ENCODE data around the gene MYOM1. TPM values are rescaled to one million over a fixed set of nuclear protein-coding genes. Genes with fewer than 3 reads are reported as not detected.

The MYOM1 gene
- polyA plus RNA-seq (ENCODE audit: insufficient read length in 3 of 3) = 1 to 10 TPM; 6.9 to 7.8 (median 7.4) TPM

- DNase-seq (ENCODE audit: low read depth in 3 of 3, low spot score in 2 of 3) = no peak
Observed at GRCh38 chr18:3219631-3220335, at the start of gene MYOM1. MYOM1 (minus strand) TSS chr18:3219968; CDS start chr18:3215223, 4,745 bp downstream.

- DNase-seq (ENCODE audit: low read depth in 3 of 3, low spot score in 2 of 3) = no peak
Observed at GRCh38 chr18:3269241-3269913, 49.6 kb upstream of the MYOM1 start.

GRCh38 chr18:3268306-3268705, 48.5 kb upstream of the MYOM1 start:
- no peak for DNase-seq (ENCODE audit: low read depth in 3 of 3, low spot score in 2 of 3)

- no peak for DNase-seq (ENCODE audit: low read depth in 3 of 3, low spot score in 2 of 3)
Observed at GRCh38 chr18:3266062-3266608, 46.4 kb upstream of the MYOM1 start.

- no peak for DNase-seq (ENCODE audit: low read depth in 3 of 3, low spot score in 2 of 3)
Observed at GRCh38 chr18:3265564-3266033, 45.8 kb upstream of the MYOM1 start.

- no peak for DNase-seq (ENCODE audit: low read depth in 3 of 3, low spot score in 2 of 3)
Observed at GRCh38 chr18:3264362-3264761, 44.6 kb upstream of the MYOM1 start.

- DNase-seq (ENCODE audit: low read depth in 3 of 3, low spot score in 2 of 3) = no peak
Observed at GRCh38 chr18:3263132-3263700, 43.4 kb upstream of the MYOM1 start.

GRCh38 chr18:3262234-3263131, 42.7 kb upstream of the MYOM1 start:
- peak in 1 of 3 donors; percentile 45 for DNase-seq (ENCODE audit: low read depth in 3 of 3, low spot score in 2 of 3)

- peak in 2 of 3 donors; percentile 74 to 75 for DNase-seq (ENCODE audit: low read depth in 3 of 3, low spot score in 2 of 3)
Observed at GRCh38 chr18:3261373-3262233, 41.8 kb upstream of the MYOM1 start, which contains the start of gene MYL12B. MYL12B (plus strand) TSS chr18:3262133; CDS start chr18:3272899, 10,766 bp downstream.

GRCh38 chr18:3260995-3261372, 41.2 kb upstream of the MYOM1 start:
- DNase-seq (ENCODE audit: low read depth in 3 of 3, low spot score in 2 of 3) = no peak

- DNase-seq (ENCODE audit: low read depth in 3 of 3, low spot score in 2 of 3) = no peak
Observed at GRCh38 chr18:3257627-3258120, 37.9 kb upstream of the MYOM1 start.

GRCh38 chr18:3256693-3257626, 37.2 kb upstream of the MYOM1 start:
- no peak for DNase-seq (ENCODE audit: low read depth in 3 of 3, low spot score in 2 of 3)

GRCh38 chr18:3255611-3256165, 35.9 kb upstream of the MYOM1 start:
- no peak for DNase-seq (ENCODE audit: low read depth in 3 of 3, low spot score in 2 of 3)

- DNase-seq (ENCODE audit: low read depth in 3 of 3, low spot score in 2 of 3) = no peak
Observed at GRCh38 chr18:3254725-3255124, 35.0 kb upstream of the MYOM1 start.

GRCh38 chr18:3252843-3253242, 33.1 kb upstream of the MYOM1 start:
- DNase-seq (ENCODE audit: low read depth in 3 of 3, low spot score in 2 of 3) = no peak

- no peak for DNase-seq (ENCODE audit: low read depth in 3 of 3, low spot score in 2 of 3)
Observed at GRCh38 chr18:3251963-3252277, 32.2 kb upstream of the MYOM1 start.

GRCh38 chr18:3251249-3251962, 31.6 kb upstream of the MYOM1 start:
- DNase-seq (ENCODE audit: low read depth in 3 of 3, low spot score in 2 of 3) = no peak

Data from right renal cortex interstitium (tissue), 3 donors.